Karpas-422 (cell line): Measurements from ENCODE around the gene LRRC38. TPM values are rescaled to one million over a fixed set of nuclear protein-coding genes. Genes with fewer than 3 reads are reported as not detected.
"Not testable (repeated sequence)": the region's sequence is repeated elsewhere in the genome, so short reads cannot be mapped to it uniquely, and the experiment has no call there.

ENCODE experiments used
- DNase-seq: peaks from one replicate; pipeline ENCODE4 v3.0.0-alpha.2; 2015
- H2AFZ ChIP-seq: fragments of 200-600 bp; sonication (generic); 2 replicates; pipeline ENCODE4 v1.6.1; 2014; ENCODE audit warnings: antibody characterized with exemption, low read length, mixed read lengths
- H3K27ac ChIP-seq: fragments of 200-600 bp; sonication (generic); 2 replicates; pipeline ENCODE4 v1.5.1; 2014; ENCODE audit warnings: mild to moderate bottlenecking, low read length, moderate library complexity
- H3K27me3 ChIP-seq: fragments of 200-600 bp; sonication (generic); 2 replicates; pipeline ENCODE4 v1.6.1; 2014; ENCODE audit warnings: low read length, mixed read lengths
- H3K36me3 ChIP-seq: fragments of 200-600 bp; sonication (generic); 2 replicates; pipeline ENCODE4 v1.6.1; 2014; ENCODE audit warnings: low read length, mixed read lengths; ENCODE audit not compliant: insufficient read depth
- H3K4me1 ChIP-seq: fragments of 200-600 bp; sonication (generic); 2 replicates; pipeline ENCODE4 v1.6.1; 2014; ENCODE audit warnings: mild to moderate bottlenecking, low read length, mixed read lengths
- H3K4me2 ChIP-seq: fragments of 200-600 bp; sonication (generic); 2 replicates; pipeline ENCODE4 v1.6.1; 2014; ENCODE audit warnings: low read length, low read depth, mild to moderate bottlenecking; ENCODE audit not compliant: poor library complexity, severe bottlenecking
- H3K4me3 ChIP-seq: fragments of 200-600 bp; sonication (generic); 2 replicates; pipeline ENCODE4 v1.5.1; 2014; ENCODE audit warnings: mild to moderate bottlenecking, antibody characterized with exemption, low read length, mixed read lengths
- H3K79me2 ChIP-seq: fragments of 200-600 bp; sonication (generic); 2 replicates; pipeline ENCODE4 v1.6.1; 2014; ENCODE audit warnings: mild to moderate bottlenecking, low read length, mixed read lengths
- H3K9ac ChIP-seq: fragments of 200-600 bp; sonication (generic); 2 replicates; pipeline ENCODE4 v1.6.0; 2014; ENCODE audit warnings: low read length
- H3K9me2 ChIP-seq: fragments of 200-600 bp; sonication (generic), shearing (Covaris generic); replicated peaks from 2 replicates; pipeline ENCODE4 v1.6.0; 2014; ENCODE audit warnings: mild to moderate bottlenecking, low read length, moderate library complexity; ENCODE audit not compliant: insufficient read depth
- H3K9me3 ChIP-seq: fragments of 300-700, 200-600 bp; sonication (generic); 2 replicates; pipeline ENCODE4 v1.6.1; 2014; ENCODE audit warnings: low read length, mixed read lengths
- H4K20me1 ChIP-seq: fragments of 200-600 bp; sonication (generic); 2 replicates; pipeline ENCODE4 v1.6.1; 2014; ENCODE audit warnings: mild to moderate bottlenecking, antibody characterized with exemption, low read length, low read depth; ENCODE audit not compliant: insufficient read depth
- total RNA-seq: library from RNA; depleted of rRNA; stranded (reverse); fragments of >200 nt; shearing (Covaris generic); gene quantifications from 2 replicates; pipeline ENCODE4 v1.2.3, GENCODE V29; 2014; ENCODE audit warnings: low replicate concordance; rRNA removed

Gene LRRC38, protein sequence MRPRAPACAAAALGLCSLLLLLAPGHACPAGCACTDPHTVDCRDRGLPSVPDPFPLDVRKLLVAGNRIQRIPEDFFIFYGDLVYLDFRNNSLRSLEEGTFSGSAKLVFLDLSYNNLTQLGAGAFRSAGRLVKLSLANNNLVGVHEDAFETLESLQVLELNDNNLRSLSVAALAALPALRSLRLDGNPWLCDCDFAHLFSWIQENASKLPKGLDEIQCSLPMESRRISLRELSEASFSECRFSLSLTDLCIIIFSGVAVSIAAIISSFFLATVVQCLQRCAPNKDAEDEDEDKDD
- not detected in 2 replicates for total RNA-seq

DNA sequence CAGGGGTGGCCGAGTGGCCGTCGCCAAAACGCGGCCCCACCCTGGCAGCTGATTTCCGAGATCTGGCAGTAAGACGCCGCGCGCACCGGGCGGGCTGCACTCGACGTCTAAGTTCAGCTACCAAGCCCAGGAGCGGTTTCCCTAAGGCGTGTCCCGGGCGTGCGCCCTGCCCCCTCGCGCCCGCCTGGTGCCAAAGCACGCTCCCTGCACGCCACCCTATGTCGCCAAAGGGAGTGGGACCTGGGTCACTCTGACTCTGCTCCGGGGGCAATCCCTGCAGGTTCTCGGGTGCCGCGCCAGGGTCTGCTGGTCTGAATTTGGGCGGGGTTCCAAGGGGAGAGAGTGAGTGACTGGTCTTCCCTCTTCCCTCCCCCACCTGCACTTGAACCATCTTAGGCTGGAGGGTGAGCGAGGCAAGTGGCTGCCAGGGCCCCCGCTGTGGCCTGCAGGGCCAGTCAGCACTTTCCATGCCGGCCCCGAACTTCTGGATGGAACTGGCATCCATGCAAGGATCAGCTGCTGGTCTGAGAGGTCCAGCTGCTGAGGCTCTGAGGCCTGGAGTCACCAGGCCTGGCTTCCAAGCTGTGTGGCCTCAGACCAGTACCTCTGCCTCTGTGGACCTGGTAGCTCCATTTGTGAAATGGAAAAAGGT lies at the start of gene LRRC38:
LRRC38 (minus strand) TSS at position 109 of the 652 bp plus-strand sequence. CDS start 410 bp downstream, outside the sequence.
- no peak within 1 kb of the TSS for H3K4me3 ChIP-seq
- H4K20me1 ChIP-seq: no peaks in the 10 kb centered on the region
- no peak within 1 kb of the TSS for H3K4me2 ChIP-seq
- H3K9me3 ChIP-seq: no peaks in the 10 kb centered on the region
- no peaks in the 10 kb centered on the region for H3K36me3 ChIP-seq
- H3K9me2 ChIP-seq: no peaks in the 10 kb centered on the region
- no peak within 1 kb of the TSS for H3K27ac ChIP-seq
- DNase-seq: no peak
- H3K4me1 ChIP-seq: no peaks in the 10 kb centered on the region
- no peak within 1 kb of the TSS for H3K9ac ChIP-seq
- H3K79me2 ChIP-seq: no peaks in the 10 kb centered on the region
- no peak within 1 kb of the TSS for H2AFZ ChIP-seq
- H3K27me3 ChIP-seq: no peaks in the 10 kb centered on the region

GRCh38 chr1:13562981-13563380 lies 49.2 kb upstream of the LRRC38 start:
- not testable (repeated sequence) for H3K4me1 ChIP-seq, H4K20me1 ChIP-seq, H3K4me3 ChIP-seq, H2AFZ ChIP-seq, H3K4me2 ChIP-seq, H3K9me2 ChIP-seq, H3K27me3 ChIP-seq, H3K9ac ChIP-seq, H3K27ac ChIP-seq, H3K9me3 ChIP-seq, H3K36me3 ChIP-seq, H3K79me2 ChIP-seq, DNase-seq

DNA sequence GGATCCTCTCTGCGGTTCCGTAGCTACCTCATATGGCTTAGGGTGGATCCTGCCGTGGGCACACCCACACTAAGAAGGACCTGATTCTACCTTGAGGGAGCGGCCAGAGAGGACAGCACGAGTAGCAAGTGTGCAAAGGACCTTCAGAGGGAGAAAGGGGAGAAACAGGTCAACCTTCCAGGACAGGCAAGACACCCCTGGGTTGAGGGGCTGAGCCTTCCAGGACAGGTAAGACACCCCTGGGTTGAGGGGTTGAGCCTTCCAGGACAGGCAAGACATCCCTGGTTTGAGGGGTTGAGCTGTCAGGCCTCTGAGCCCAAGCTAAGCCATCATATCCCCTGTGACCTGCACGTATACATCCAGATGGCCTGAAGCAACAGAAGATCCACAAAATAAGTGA lies 46.7 kb upstream of the LRRC38 start:
- no peaks in the 10 kb centered on the region for H3K36me3 ChIP-seq
- no peak overlapping the region for H3K4me2 ChIP-seq

GRCh38 chr1:13556224-13556764 lies 42.5 kb upstream of the LRRC38 start:
- Histone ChIP-seq H3K79me2 (no peaks in the 10 kb centered on the region), H4K20me1 (no peaks in the 10 kb centered on the region), H2AFZ (no peak overlapping the region), H3K27me3 (no peaks in the 10 kb centered on the region), H3K9me2 (no peaks in the 10 kb centered on the region), H3K36me3 (no peaks in the 10 kb centered on the region), H3K27ac (no peak overlapping the region), H3K4me3 (no peak overlapping the region), H3K9ac (no peak overlapping the region), H3K9me3 (no peaks in the 10 kb centered on the region), H3K4me1 (no peaks in the 10 kb centered on the region), H3K4me2 (no peak overlapping the region)
- DNase-seq: no peak

More for the DNA sequence above, 46.7 kb upstream of the LRRC38 start:
- Histone ChIP-seq H3K9me2 (no peaks in the 10 kb centered on the region), H3K9ac (no peak overlapping the region), H4K20me1 (no peaks in the 10 kb centered on the region), H3K4me3 (no peak overlapping the region), H3K27ac (no peak overlapping the region), H2AFZ (no peak overlapping the region), H3K9me3 (no peaks in the 10 kb centered on the region), H3K27me3 (no peaks in the 10 kb centered on the region), H3K4me1 (no peaks in the 10 kb centered on the region), H3K79me2 (no peaks in the 10 kb centered on the region)
- DNase-seq: no peak

GRCh38 chr1:13554798-13555197 lies 41.0 kb upstream of the LRRC38 start:
- Histone ChIP-seq H3K27me3 (no peaks in the 10 kb centered on the region), H3K9ac (no peak overlapping the region), H3K9me2 (no peaks in the 10 kb centered on the region), H3K27ac (no peak overlapping the region), H4K20me1 (no peaks in the 10 kb centered on the region), H3K9me3 (no peaks in the 10 kb centered on the region), H3K4me2 (no peak overlapping the region), H3K36me3 (no peaks in the 10 kb centered on the region), H3K79me2 (no peaks in the 10 kb centered on the region), H3K4me1 (no peaks in the 10 kb centered on the region), H2AFZ (no peak overlapping the region), H3K4me3 (no peak overlapping the region)
- DNase-seq: no peak

DNA sequence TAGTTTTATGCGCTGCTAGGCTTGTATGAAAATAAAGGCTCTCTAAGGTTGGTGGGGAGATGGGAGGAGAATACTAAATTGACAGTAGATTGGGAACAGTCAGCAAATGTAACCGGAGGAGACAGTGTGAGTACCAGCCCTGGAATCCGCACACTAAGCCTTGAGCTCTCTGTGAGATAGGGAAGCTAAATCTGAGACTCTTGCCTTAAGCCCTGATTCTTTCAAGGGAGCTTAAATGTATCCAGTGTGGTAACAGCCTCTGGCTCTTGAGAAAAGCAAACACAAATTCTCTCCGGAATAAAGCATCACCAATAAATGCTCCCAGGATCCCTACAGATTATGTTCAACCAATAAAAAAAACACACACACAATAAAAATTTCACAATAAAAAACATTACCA lies 36.9 kb upstream of the LRRC38 start:
- Histone ChIP-seq H3K36me3 (no peaks in the 10 kb centered on the region), H3K9me2 (no peaks in the 10 kb centered on the region), H3K4me1 (no peaks in the 10 kb centered on the region), H3K4me2 (no peak overlapping the region), H4K20me1 (no peaks in the 10 kb centered on the region), H3K27me3 (no peaks in the 10 kb centered on the region), H3K27ac (no peak overlapping the region), H2AFZ (no peak overlapping the region), H3K9ac (no peak overlapping the region), H3K79me2 (no peaks in the 10 kb centered on the region), H3K9me3 (no peaks in the 10 kb centered on the region), H3K4me3 (no peak overlapping the region)
- DNase-seq: no peak

DNA sequence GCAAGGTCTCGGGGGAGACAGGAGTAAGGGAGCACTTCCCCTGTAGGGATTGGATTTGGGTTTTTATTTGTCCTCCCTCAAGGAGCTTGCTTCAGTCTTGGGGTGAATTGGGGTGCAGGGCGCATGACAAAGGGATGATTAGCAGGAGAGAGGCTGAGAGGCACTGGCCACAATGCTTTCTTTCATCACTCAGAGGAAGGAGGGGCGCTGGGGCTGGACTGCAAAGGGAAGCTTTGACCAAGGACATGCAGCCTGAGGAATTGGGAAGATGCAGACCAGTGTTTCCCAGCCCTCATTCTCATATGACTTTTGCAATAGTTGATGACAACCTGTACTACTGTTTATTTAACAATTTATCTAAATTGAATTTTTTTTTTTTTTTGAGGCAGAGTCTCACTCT lies 35.7 kb upstream of the LRRC38 start:
- Histone ChIP-seq H3K4me1 (no peaks in the 10 kb centered on the region), H3K9me3 (no peaks in the 10 kb centered on the region), H3K9me2 (no peaks in the 10 kb centered on the region), H3K4me3 (no peak overlapping the region), H4K20me1 (no peaks in the 10 kb centered on the region), H3K27ac (no peak overlapping the region), H3K27me3 (no peaks in the 10 kb centered on the region), H3K9ac (no peak overlapping the region), H3K36me3 (no peaks in the 10 kb centered on the region), H3K4me2 (no peak overlapping the region), H3K79me2 (no peaks in the 10 kb centered on the region), H2AFZ (no peak overlapping the region)
- no peak for DNase-seq

DNA sequence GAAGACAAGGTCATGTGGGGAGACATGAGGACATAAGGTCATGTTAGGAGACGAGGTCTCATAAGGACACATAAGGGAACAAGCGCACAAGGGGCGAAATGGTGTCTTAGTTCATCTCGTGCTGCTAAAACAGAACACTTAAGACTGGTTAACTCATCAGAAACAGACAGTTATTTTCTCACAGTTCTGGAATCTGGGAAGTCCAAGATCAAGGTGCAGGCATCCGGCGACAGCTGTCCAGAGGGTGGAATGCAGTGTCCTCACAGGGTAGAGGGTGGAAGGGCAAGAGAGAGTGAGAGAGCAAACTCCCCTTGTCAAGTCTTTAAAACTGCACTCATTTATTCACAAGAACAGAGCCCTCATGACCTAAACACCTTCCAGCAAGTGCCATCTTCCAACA lies 35.2 kb upstream of the LRRC38 start:
- Histone ChIP-seq H3K9me3 (no peaks in the 10 kb centered on the region), H3K27me3 (no peaks in the 10 kb centered on the region), H3K9me2 (no peaks in the 10 kb centered on the region), H3K9ac (no peak overlapping the region), H3K79me2 (no peaks in the 10 kb centered on the region), H3K4me1 (no peaks in the 10 kb centered on the region), H4K20me1 (no peaks in the 10 kb centered on the region), H3K4me2 (no peak overlapping the region), H3K36me3 (no peaks in the 10 kb centered on the region), H2AFZ (no peak overlapping the region), H3K4me3 (no peak overlapping the region), H3K27ac (no peak overlapping the region)
- no peak for DNase-seq
